T-helper 1 cell (primary cell): Measurements from ENCODE around the gene STARD8.

Source experiments
- DNase-seq, 5 donors: peaks; one replicate each; pipeline ENCODE4 v3.0.0-alpha.2; 2012 to 2020

STARD8 gene

GRCh38 chrX:68691921-68692320 lies 44.5 kb downstream of the STARD8 start:
- no peak for DNase-seq

GRCh38 chrX:68692651-68693050 lies 45.2 kb downstream of the STARD8 start:
- no peak for DNase-seq

- peak in 1 of 5 donors; percentile 27 for DNase-seq
Observed at GRCh38 chrX:68693481-68694434, 46.3 kb downstream of the STARD8 start.

GRCh38 chrX:68694435-68695205 lies 47.2 kb downstream of the STARD8 start:
- no peak for DNase-seq

GRCh38 chrX:68695206-68695845 lies 47.9 kb downstream of the STARD8 start:
- DNase-seq, result no peak

GRCh38 chrX:68696267-68696990 lies 49.0 kb downstream of the STARD8 start:
- no peak for DNase-seq

GRCh38 chrX:68697036-68697435 lies 49.6 kb downstream of the STARD8 start:
- DNase-seq, result no peak

- DNase-seq, result no peak
Observed at GRCh38 chrX:68697465-68698125, 50.1 kb downstream of the STARD8 start.

- DNase-seq, result no peak
Observed at GRCh38 chrX:68698942-68699341, 51.5 kb downstream of the STARD8 start.

GRCh38 chrX:68699960-68700746 lies 52.7 kb downstream of the STARD8 start:
- no peak for DNase-seq

- no peak for DNase-seq
Observed at GRCh38 chrX:68703369-68703768, 55.9 kb downstream of the STARD8 start.

GRCh38 chrX:68703846-68704245 lies 56.4 kb downstream of the STARD8 start:
- no peak for DNase-seq

- no peak for DNase-seq
Observed at GRCh38 chrX:68705986-68706385, 58.5 kb downstream of the STARD8 start.

- DNase-seq, result no peak
Observed at GRCh38 chrX:68708503-68709290, 61.2 kb downstream of the STARD8 start.

- no peak for DNase-seq
Observed at GRCh38 chrX:68710870-68711576, 63.6 kb downstream of the STARD8 start.

GRCh38 chrX:68711845-68712244 lies 64.4 kb downstream of the STARD8 start:
- no peak for DNase-seq

GRCh38 chrX:68714856-68715255 lies 67.4 kb downstream of the STARD8 start:
- DNase-seq, result no peak

- DNase-seq, result no peak
Observed at GRCh38 chrX:68717196-68717595, 69.7 kb downstream of the STARD8 start.

GRCh38 chrX:68717663-68718442 lies 70.4 kb downstream of the STARD8 start:
- DNase-seq, result no peak
